Fibroblast of lung (primary cell): Measurements from ENCODE around the gene CLEC16A. TPM values are rescaled to one million over a fixed set of nuclear protein-coding genes. Genes with fewer than 3 reads are reported as not detected.

Source experiments
- DNase-seq, 2 donors: peaks; one replicate each; pipeline versions ENCODE4 v3.0.0 to v3.0.0-alpha.2; 2010; ENCODE audit warnings: low read depth in 2 of 2
- H2AFZ ChIP-seq: 2 replicates; pipeline ENCODE4 v1.5.1; 2012; ENCODE audit warnings: low read length, control low read depth, inconsistent platforms
- H3K27ac ChIP-seq: 2 replicates; pipeline ENCODE4 v1.5.1; 2011; ENCODE audit warnings: low read length, control low read depth; ENCODE audit not compliant: insufficient read depth
- H3K27me3 ChIP-seq: 2 replicates; pipeline ENCODE4 v1.5.1; 2011; ENCODE audit warnings: mild to moderate bottlenecking, low read length; ENCODE audit not compliant: control insufficient read depth, insufficient read depth
- H3K36me3 ChIP-seq: 2 replicates; pipeline ENCODE4 v1.5.1; 2011; ENCODE audit warnings: low read length; ENCODE audit not compliant: control insufficient read depth, insufficient read depth
- H3K4me1 ChIP-seq: 2 replicates; pipeline ENCODE4 v1.5.1; 2011; ENCODE audit warnings: low read length; ENCODE audit not compliant: control insufficient read depth, insufficient read depth; ENCODE audit errors: extremely low read depth
- H3K4me2 ChIP-seq: 2 replicates; pipeline ENCODE4 v1.5.1; 2011; ENCODE audit warnings: low read length, control low read depth; ENCODE audit not compliant: insufficient read depth; ENCODE audit errors: extremely low read depth
- H3K4me3 ChIP-seq, 4 experiments: fragments of 200-600 bp in 1 of 4; sonication (generic) in 1 of 4; replicated peaks in 1 of 4; 2 replicates each; pipeline ENCODE4 v1.5.1; 2011 to 2016; ENCODE audit warnings: low read length in 4 of 4, low read depth in 3 of 4, mild to moderate bottlenecking in 3 of 4, control low read depth in 2 of 4, inconsistent platforms in 1 of 4, mixed read lengths in 1 of 4; ENCODE audit not compliant: insufficient read depth in 1 of 4; ENCODE audit errors: control extremely low read depth in 1 of 4
- H3K79me2 ChIP-seq: 2 replicates; pipeline ENCODE4 v1.5.1; 2012; ENCODE audit warnings: mild to moderate bottlenecking, low read length, inconsistent platforms; ENCODE audit not compliant: control insufficient read depth, insufficient read depth
- H3K9ac ChIP-seq: 2 replicates; pipeline ENCODE4 v1.5.1; 2011; ENCODE audit warnings: mild to moderate bottlenecking, low read length, control low read depth; ENCODE audit not compliant: insufficient read depth
- H3K9me3 ChIP-seq: 2 replicates; pipeline ENCODE4 v1.5.1; 2012; ENCODE audit warnings: low read depth, low read length; ENCODE audit not compliant: control insufficient read depth, insufficient read depth
- H4K20me1 ChIP-seq: 2 replicates; pipeline ENCODE4 v1.5.1; 2011; ENCODE audit warnings: low read length; ENCODE audit not compliant: control insufficient read depth, insufficient read depth; ENCODE audit errors: extremely low read depth
- EZH2 ChIP-seq: IDR thresholded peaks from 2 replicates; pipeline ENCODE4 v1.5.1; 2012; ENCODE audit warnings: low read length, control low read depth, mild to moderate bottlenecking; ENCODE audit errors: missing control alignments
- polyA plus RNA-seq, 2 donors: library from polyadenylated mRNA; depleted of rRNA in 1 of 2; stranded (reverse) in 1 of 2; unstranded in 1 of 2; fragments of >200 nt; gene quantifications; 2 replicates each; pipeline ENCODE4 v1.2.1, GENCODE V29; 2011 to 2012; ENCODE audit warnings: missing spikeins in 1 of 2
- total RNA-seq: library from RNA; depleted of rRNA; stranded (reverse); fragments of >200 nt; gene quantifications from 2 replicates; pipeline ENCODE4 v1.2.1, GENCODE V29; 2014
- TF ChIP-seq, protein P1 (sequence below), 2 donors: IDR thresholded peaks in 1 of 2; conservative IDR thresholded peaks in 1 of 2; 1 replicate in 1 of 2; 2 replicates in 1 of 2; pipeline ENCODE4 v1.5.1; 2011 to 2012; ENCODE audit warnings: low read length in 2 of 2, control low read depth in 1 of 2, inconsistent platforms in 1 of 2, low read depth in 1 of 2, mild to moderate bottlenecking in 1 of 2

Gene CLEC16A
- total and polyA plus RNA-seq, 2 donors (not counting 1 experiment from before 2014, with no cell fraction given), result 9.1 to 22.0 TPM

GRCh38 chr16:10984509-10984908 lies 40.1 kb downstream of the CLEC16A start:
- Histone ChIP-seq H3K79me2 (no peaks in the 10 kb centered on the region), H3K36me3 (peaks cover 2% of the 10 kb centered on the region), H4K20me1 (no peaks in the 10 kb centered on the region), H3K4me2 (no peak overlapping the region), H3K4me3 (no peak overlapping the region), H3K4me1 (peaks cover 10% of the 10 kb centered on the region), H3K27ac (no peak overlapping the region), H2AFZ (no peak overlapping the region), H3K9ac (no peak overlapping the region), H3K9me3 (no peaks in the 10 kb centered on the region), H3K27me3 (no peaks in the 10 kb centered on the region)
- no peak for TF ChIP-seq EZH2
- TF ChIP-seq, protein P1, sequence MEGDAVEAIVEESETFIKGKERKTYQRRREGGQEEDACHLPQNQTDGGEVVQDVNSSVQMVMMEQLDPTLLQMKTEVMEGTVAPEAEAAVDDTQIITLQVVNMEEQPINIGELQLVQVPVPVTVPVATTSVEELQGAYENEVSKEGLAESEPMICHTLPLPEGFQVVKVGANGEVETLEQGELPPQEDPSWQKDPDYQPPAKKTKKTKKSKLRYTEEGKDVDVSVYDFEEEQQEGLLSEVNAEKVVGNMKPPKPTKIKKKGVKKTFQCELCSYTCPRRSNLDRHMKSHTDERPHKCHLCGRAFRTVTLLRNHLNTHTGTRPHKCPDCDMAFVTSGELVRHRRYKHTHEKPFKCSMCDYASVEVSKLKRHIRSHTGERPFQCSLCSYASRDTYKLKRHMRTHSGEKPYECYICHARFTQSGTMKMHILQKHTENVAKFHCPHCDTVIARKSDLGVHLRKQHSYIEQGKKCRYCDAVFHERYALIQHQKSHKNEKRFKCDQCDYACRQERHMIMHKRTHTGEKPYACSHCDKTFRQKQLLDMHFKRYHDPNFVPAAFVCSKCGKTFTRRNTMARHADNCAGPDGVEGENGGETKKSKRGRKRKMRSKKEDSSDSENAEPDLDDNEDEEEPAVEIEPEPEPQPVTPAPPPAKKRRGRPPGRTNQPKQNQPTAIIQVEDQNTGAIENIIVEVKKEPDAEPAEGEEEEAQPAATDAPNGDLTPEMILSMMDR (conservative IDR thresholded peaks at IDR 0.05 in 1 of 2, IDR thresholded peaks at IDR 0.05 in 1 of 2; ENCODE audit: low read depth in 1 of 2, low read length in 2 of 2), result no peak
- peak; percentile 67 to 89 for DNase-seq

DNA sequence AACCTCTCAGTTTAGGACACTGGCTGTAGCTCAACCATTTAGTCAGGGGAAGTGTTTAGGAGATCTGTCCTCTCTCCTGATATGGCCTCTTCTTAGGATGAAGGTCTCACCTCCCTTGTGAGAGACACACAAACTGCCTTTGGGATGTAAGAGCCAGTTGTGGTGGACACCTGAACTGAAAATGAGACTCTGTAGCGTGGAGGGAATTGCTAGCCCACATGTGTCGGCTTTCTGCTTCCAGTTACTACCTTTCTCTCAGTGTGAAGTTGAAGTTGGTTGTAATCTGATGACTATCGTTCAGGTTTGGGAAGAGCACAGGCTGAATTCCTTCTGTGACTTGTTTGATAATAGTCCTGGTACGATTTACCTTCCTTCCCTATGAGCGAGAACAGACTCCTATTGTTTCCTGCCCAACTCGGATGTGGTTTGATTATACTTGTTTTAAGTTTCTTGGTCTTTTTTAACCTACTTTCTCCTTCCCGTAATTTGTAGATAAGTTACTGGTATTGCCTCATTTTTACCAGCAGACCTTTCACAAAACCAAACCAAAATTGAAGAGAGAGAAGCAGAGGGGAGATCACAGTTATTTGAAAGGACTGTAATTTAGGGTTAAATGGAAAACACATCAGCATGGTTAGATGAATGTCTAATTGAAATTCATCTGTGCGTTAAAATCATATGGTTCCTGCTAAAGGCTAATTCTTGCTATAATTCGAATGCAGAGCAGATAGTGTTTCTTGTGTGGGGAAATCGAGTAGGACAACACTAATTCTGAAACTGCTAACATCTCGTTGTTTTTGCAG lies 43.2 kb downstream of the CLEC16A start:
- no peak overlapping the region for H3K4me3 ChIP-seq
- H2AFZ ChIP-seq, result no peak overlapping the region
- H3K27ac ChIP-seq, result no peak overlapping the region
- peaks cover 2% of the 10 kb centered on the region for H3K36me3 ChIP-seq
- H3K4me2 ChIP-seq, result no peak overlapping the region
- DNase-seq, result peak in 1 of 2 donors; percentile 58
- H3K27me3 ChIP-seq, result no peaks in the 10 kb centered on the region
- no peak for TF ChIP-seq EZH2
- TF ChIP-seq, protein P1 (conservative IDR thresholded peaks at IDR 0.05 in 1 of 2, IDR thresholded peaks at IDR 0.05 in 1 of 2; ENCODE audit: low read depth in 1 of 2, low read length in 2 of 2), result no peak
- peaks cover 14% of the 10 kb centered on the region for H3K4me1 ChIP-seq
- no peak overlapping the region for H3K9ac ChIP-seq
- no peaks in the 10 kb centered on the region for H3K9me3 ChIP-seq
- no peaks in the 10 kb centered on the region for H4K20me1 ChIP-seq
- no peaks in the 10 kb centered on the region for H3K79me2 ChIP-seq

GRCh38 chr16:10988164-10988803 lies 43.9 kb downstream of the CLEC16A start:
- no peaks in the 10 kb centered on the region for H4K20me1 ChIP-seq
- DNase-seq, result no peak
- H3K9me3 ChIP-seq, result no peaks in the 10 kb centered on the region
- no peak overlapping the region for H3K27ac ChIP-seq
- no peak overlapping the region for H2AFZ ChIP-seq
- no peak overlapping the region for H3K9ac ChIP-seq
- no peaks in the 10 kb centered on the region for H3K27me3 ChIP-seq
- no peak overlapping the region for H3K4me3 ChIP-seq
- H3K36me3 ChIP-seq, result peaks cover 2% of the 10 kb centered on the region
- TF ChIP-seq, protein P1 (conservative IDR thresholded peaks at IDR 0.05 in 1 of 2, IDR thresholded peaks at IDR 0.05 in 1 of 2; ENCODE audit: low read depth in 1 of 2, low read length in 2 of 2), result peak in 1 of 2 donors; percentile 46
- no peak for TF ChIP-seq EZH2
- no peaks in the 10 kb centered on the region for H3K79me2 ChIP-seq
- peaks cover 16% of the 10 kb centered on the region for H3K4me1 ChIP-seq
- H3K4me2 ChIP-seq, result no peak overlapping the region
